HepG2 (cell line): ENCODE data around the gene LCAT. TPM values are rescaled to one million over a fixed set of nuclear protein-coding genes. Genes with fewer than 3 reads are reported as not detected.

ENCODE experiments used
- ATF2 ChIP-seq: sonication (generic); formaldehyde crosslinking; IDR thresholded peaks from 2 replicates; pipeline ENCODE4 v1.4.0; 2020; ENCODE audit warnings: missing genetic modification reagents
- BORCS8-MEF2B ChIP-seq: sonication (generic); formaldehyde crosslinking; IDR thresholded peaks from 2 replicates; pipeline ENCODE4 v1.8.0; 2022; ENCODE audit warnings: mild to moderate bottlenecking, missing genetic modification reagents
- EP300 ChIP-seq, 3 experiments: sonication (generic) in 1 of 3; formaldehyde crosslinking in 1 of 3; IDR thresholded peaks; 2 replicates each; pipeline versions ENCODE4 v1.5.1 to v1.6.1; 2011 to 2020; ENCODE audit warnings: low read depth in 2 of 3, low read length in 2 of 3, borderline replicate concordance in 1 of 3, improper control_type of control experiment in 1 of 3, mild to moderate bottlenecking in 1 of 3, missing genetic modification reagents in 1 of 3, moderate library complexity in 1 of 3
- GATA4 ChIP-seq: sonication (generic); IDR thresholded peaks from 2 replicates; pipeline ENCODE4 v1.6.1; 2016; ENCODE audit warnings: antibody characterized with exemption, low read depth, borderline replicate concordance
- HNF4G ChIP-seq, 2 experiments: sonication (generic) in 1 of 2; formaldehyde crosslinking in 1 of 2; IDR thresholded peaks; 2 replicates each; pipeline versions ENCODE4 v1.4.0 to v1.6.1; 2011 to 2020; ENCODE audit warnings: borderline replicate concordance in 2 of 2, low read depth in 2 of 2, mild to moderate bottlenecking in 2 of 2, low read length in 1 of 2, missing genetic modification reagents in 1 of 2, moderate library complexity in 1 of 2
- MIXL1 ChIP-seq: IDR thresholded peaks from 2 replicates; pipeline ENCODE4 v1.6.1; 2016
- MYC ChIP-seq: sonication (generic); formaldehyde crosslinking; IDR thresholded peaks from 2 replicates; pipeline ENCODE4 v1.9.0; 2021; ENCODE audit warnings: missing genetic modification reagents, borderline replicate concordance
- PCBP2 ChIP-seq: fragments of 200-400 bp; formaldehyde crosslinking; optimal IDR thresholded peaks from 2 replicates; pipeline ENCODE3; 2018; ENCODE audit warnings: low read length, low read depth; ENCODE audit not compliant: poor library complexity, severe bottlenecking
- SIN3A ChIP-seq: IDR thresholded peaks from 2 replicates; pipeline ENCODE4 v1.6.1; 2011; ENCODE audit warnings: low read depth, mild to moderate bottlenecking, control low read depth, low read length, borderline replicate concordance
- SMARCE1 ChIP-seq: fragments of 450-650 bp; IDR thresholded peaks from 2 replicates; pipeline ENCODE4 v1.6.1; 2017; ENCODE audit warnings: borderline replicate concordance
- SOX13 ChIP-seq, 3 experiments: fragments of 450-650 bp in 1 of 3; sonication (generic) in 1 of 3; formaldehyde crosslinking in 1 of 3; IDR thresholded peaks in 2 of 3; conservative IDR thresholded peaks in 1 of 3; 2 replicates each; pipeline versions ENCODE4 v1.5.0 to v1.6.1; 2016 to 2020; ENCODE audit warnings: antibody characterized with exemption in 1 of 3, mild to moderate bottlenecking in 1 of 3, missing compliant biosample characterization in 1 of 3, missing genetic modification reagents in 1 of 3, moderate library complexity in 1 of 3
- SSRP1 ChIP-seq: IDR thresholded peaks from 2 replicates; pipeline ENCODE4 v1.6.1; 2016; ENCODE audit warnings: control low read depth
- TOE1 ChIP-seq: sonication (generic); formaldehyde crosslinking; IDR thresholded peaks from 2 replicates; pipeline ENCODE4 v1.4.0; 2020; ENCODE audit warnings: mild to moderate bottlenecking, missing genetic modification reagents
- ZBTB20 ChIP-seq: sonication (generic); formaldehyde crosslinking; IDR thresholded peaks from 2 replicates; pipeline ENCODE4 v1.8.1; 2023; ENCODE audit warnings: missing genetic modification reagents, low read depth, mild to moderate bottlenecking, borderline replicate concordance
- ZBTB21 ChIP-seq: sonication (generic); formaldehyde crosslinking; IDR thresholded peaks from 2 replicates; pipeline ENCODE4 v1.4.0; 2020; ENCODE audit warnings: missing genetic modification reagents
- ZBTB25 ChIP-seq: IDR thresholded peaks from 2 replicates; pipeline ENCODE4 v1.6.1; 2018; ENCODE audit warnings: missing genetic modification reagents
- ZBTB39 ChIP-seq: sonication (generic); formaldehyde crosslinking; IDR thresholded peaks from 2 replicates; pipeline ENCODE4 v1.5.0; 2020; ENCODE audit warnings: missing genetic modification reagents
- ZBTB7A ChIP-seq: sonication (generic); formaldehyde crosslinking; IDR thresholded peaks from 2 replicates; pipeline ENCODE4 v1.8.0; 2022; ENCODE audit warnings: mild to moderate bottlenecking, missing genetic modification reagents
- ZNF24 ChIP-seq: fragments of 450-650 bp; IDR thresholded peaks from 2 replicates; pipeline ENCODE4 v1.6.1; 2017; ENCODE audit warnings: antibody characterized with exemption, mild to moderate bottlenecking
- ZNF30 ChIP-seq: sonication (generic); formaldehyde crosslinking; IDR thresholded peaks from 2 replicates; pipeline ENCODE4 v1.5.0; 2020; ENCODE audit warnings: mild to moderate bottlenecking, missing genetic modification reagents
- ZNF335 ChIP-seq: sonication (generic); formaldehyde crosslinking; IDR thresholded peaks from 2 replicates; pipeline ENCODE4 v1.4.0; 2020; ENCODE audit warnings: missing genetic modification reagents
- ZNF34 ChIP-seq: sonication (generic); formaldehyde crosslinking; IDR thresholded peaks from 2 replicates; pipeline ENCODE4 v1.4.0; 2020; ENCODE audit warnings: mild to moderate bottlenecking, missing genetic modification reagents, borderline replicate concordance
- ZNF446 ChIP-seq: sonication (generic); formaldehyde crosslinking; IDR thresholded peaks from 2 replicates; pipeline ENCODE4 v1.5.0; 2020; ENCODE audit warnings: mild to moderate bottlenecking, missing genetic modification reagents
- ZNF619 ChIP-seq: sonication (generic); formaldehyde crosslinking; IDR thresholded peaks from 2 replicates; pipeline ENCODE4 v1.4.0; 2020; ENCODE audit warnings: mild to moderate bottlenecking, missing genetic modification reagents
- ZNF773 ChIP-seq: sonication (generic); formaldehyde crosslinking; IDR thresholded peaks from 2 replicates; pipeline ENCODE4 v1.4.0; 2020; ENCODE audit warnings: missing genetic modification reagents, borderline replicate concordance
- polyA plus RNA-seq, 8 experiments: library from polyadenylated mRNA; depleted of rRNA in 3 of 8; stranded (reverse) in 7 of 8; unstranded in 1 of 8; fragments of >200 nt; fragmentation: Illumina TruSeq in 4 of 8; extraction: Trizol in 4 of 8; gene quantifications; 2 replicates each; pipeline versions ENCODE4 v1.2.1 to v1.2.3, GENCODE V29; 2011 to 2016; ENCODE audit warnings: low read depth in 4 of 8, missing spikeins in 1 of 8, mixed read lengths in 1 of 8; ENCODE audit not compliant: insufficient read depth in 1 of 8
- total RNA-seq, 5 experiments: library from RNA; depleted of rRNA; stranded (reverse); fragments of >200 nt; fragmentation: Illumina TruSeq; extraction: Trizol; gene quantifications; 2 replicates each; pipeline ENCODE4 v1.2.3, GENCODE V29; 2016; ENCODE audit warnings: low read depth in 1 of 5

The LCAT gene
- total and polyA plus RNA-seq, 2 of the 13 experiments (the other 11 are each of a cell fraction or from before 2014, with no cell fraction given), result 36.1 to 38.9 TPM

GRCh38 chr16:67966549-67967182 lies 22.7 kb upstream of the LCAT start (continued):
- no peak for TF ChIP-seq ZBTB7A (CRISPR knock-in tag)
- no peak for TF ChIP-seq SMARCE1
- TF ChIP-seq GATA4, result no peak
- TF ChIP-seq SOX13 (IDR thresholded peaks at IDR 0.05), result no peak
- no peak for TF ChIP-seq SOX13 (CRISPR knock-in tag; conservative IDR thresholded peaks at IDR 0.05 in 1 of 2, IDR thresholded peaks at IDR 0.05 in 1 of 2)
- peak; percentile 57; the same call in 1 of the 2 replicates for TF ChIP-seq ZNF335 (CRISPR knock-in tag)
- TF ChIP-seq ZNF619, result 0 out of 2 replicates have a peak, but pooled peaks have one; percentile 58
- TF ChIP-seq ZNF24, result no peak
- no peak for TF ChIP-seq ZNF773 (CRISPR knock-in tag)
- TF ChIP-seq SIN3A, result no peak
- no peak for TF ChIP-seq ZBTB21
- peak; percentile 47 for TF ChIP-seq BORCS8-MEF2B
- TF ChIP-seq ZBTB25 (CRISPR knock-in tag), result no peak
- no peak for TF ChIP-seq SSRP1 (CRISPR knock-in tag)
- peak; percentile 31; the same call in 1 of the 2 replicates for TF ChIP-seq ZBTB20 (CRISPR knock-in tag)
- TF ChIP-seq ZNF446 (CRISPR knock-in tag), result no peak
- TF ChIP-seq ZNF34 (CRISPR knock-in tag), result peak; percentile 76; the same call in 1 of the 2 replicates
- TF ChIP-seq EP300 (IDR thresholded peaks at IDR 0.05; ENCODE audit: low read depth in 2 of 2, low read length in 2 of 2), result no peak
- no peak; the same call in 1 of the 2 replicates for TF ChIP-seq EP300 (CRISPR knock-in tag; IDR thresholded peaks at IDR 0.05; ENCODE audit: borderline replicate concordance)
- TF ChIP-seq HNF4G (IDR thresholded peaks at IDR 0.05; ENCODE audit: borderline replicate concordance, low read depth, low read length), result no peak
- TF ChIP-seq HNF4G (CRISPR knock-in tag; IDR thresholded peaks at IDR 0.05; ENCODE audit: borderline replicate concordance, low read depth), result no peak
- peak; percentile 51; the same call in 1 of the 2 replicates for TF ChIP-seq MYC (CRISPR knock-in tag)
- no peak for TF ChIP-seq PCBP2
- no peak for TF ChIP-seq MIXL1 (CRISPR knock-in tag)
- TF ChIP-seq ZBTB39, result 0 out of 2 replicates have a peak, but pooled peaks have one; percentile 8
- no peak for TF ChIP-seq ATF2
- TF ChIP-seq ZNF30, result no peak
- no peak for TF ChIP-seq TOE1 (CRISPR knock-in tag)
